IMR-90 (cell line): ENCODE measurements around the gene CSGALNACT2. TPM values are rescaled to one million over a fixed set of nuclear protein-coding genes. Genes with fewer than 3 reads are reported as not detected.
A peak's percentile ranks its signal among the peaks of the same experiment; 100 is the strongest.

ENCODE experiments used
- ATAC-seq: fragments of 200-7000 bp; cut with Tn5 transposase; 2 replicates; pipeline ENCODE4 v1.9.1; 2020; ENCODE audit warnings: low read depth, mild to moderate bottlenecking, moderate library complexity
- BruUV-seq: library from RNA; stranded (reverse); fragments of 400-500 nt; replicated peaks from 2 replicates; lab custom pipeline; 2021; lab: Mats Ljungman, UMichigan
- CTCF ChIA-PET: fragments of 300-600 bp; formaldehyde crosslinking; extraction: SDS; loops from one replicate; lab custom pipeline; 2021; ENCODE audit warnings: antibody characterized with exemption; lab: Yijun Ruan, JAX
- POLR2A ChIA-PET: fragments of 300-600 bp; sonication (Branson Sonifier 250); formaldehyde crosslinking; loops from one replicate; lab custom pipeline; 2022; ENCODE audit warnings: antibody characterized with exemption; ENCODE audit not compliant: unreplicated experiment; lab: Charles Lee
- DNase-seq: peaks from one replicate; pipeline ENCODE4 v3.0.0; 2013
- H2AFZ ChIP-seq: replicated peaks from 2 replicates; pipeline ENCODE3; 2013; ENCODE audit warnings: low read length, mild to moderate bottlenecking; ENCODE audit not compliant: poor library complexity
- H2AK5ac ChIP-seq: 2 replicates; pipeline ENCODE4 v1.6.1; 2013; ENCODE audit warnings: low read depth, low read length, inconsistent platforms
- H2AK9ac ChIP-seq: replicated peaks from 2 replicates; pipeline ENCODE3; 2013; ENCODE audit warnings: mild to moderate bottlenecking, low read depth, low read length, moderate library complexity; ENCODE audit not compliant: poor library complexity
- H2BK120ac ChIP-seq: 2 replicates; pipeline ENCODE4 v1.6.1; 2013; ENCODE audit warnings: low read depth, low read length, inconsistent platforms
- H2BK15ac ChIP-seq: 3 replicates; pipeline ENCODE4 v1.6.1; 2013; ENCODE audit warnings: low read depth, low read length, inconsistent platforms
- H2BK20ac ChIP-seq: 2 replicates; pipeline ENCODE4 v1.6.1; 2013; ENCODE audit warnings: low read depth, mild to moderate bottlenecking, inconsistent platforms, low read length, moderate library complexity
- H2BK5ac ChIP-seq: 2 replicates; pipeline ENCODE4 v1.6.1; 2013; ENCODE audit warnings: mild to moderate bottlenecking, low read depth, low read length, inconsistent platforms; ENCODE audit not compliant: poor library complexity, severe bottlenecking
- H3K14ac ChIP-seq: replicated peaks from 2 replicates; pipeline ENCODE4 v1.6.1; 2013; ENCODE audit warnings: low read depth, low read length, inconsistent platforms
- H3K18ac ChIP-seq: 2 replicates; pipeline ENCODE4 v1.6.1; 2013; ENCODE audit warnings: low read depth, low read length, control low read depth
- H3K23ac ChIP-seq: 2 replicates; pipeline ENCODE4 v1.6.1; 2013; ENCODE audit warnings: low read depth, low read length, inconsistent platforms
- H3K27ac ChIP-seq: 2 replicates; pipeline ENCODE4 v1.5.1; 2013; ENCODE audit warnings: mild to moderate bottlenecking, control low read depth, low read length; ENCODE audit not compliant: insufficient read depth
- H3K27me3 ChIP-seq: 2 replicates; pipeline ENCODE4 v1.6.1; 2013; ENCODE audit warnings: low read length; ENCODE audit not compliant: control insufficient read depth, insufficient read depth
- H3K36me3 ChIP-seq: 2 replicates; pipeline ENCODE4 v1.6.1; 2013; ENCODE audit warnings: low read length, mixed read lengths; ENCODE audit not compliant: control insufficient read depth, insufficient read depth
- H3K4ac ChIP-seq: 2 replicates; pipeline ENCODE4 v1.6.1; 2013; ENCODE audit warnings: low read depth, low read length, inconsistent platforms
- H3K4me1 ChIP-seq: 2 replicates; pipeline ENCODE4 v1.6.1; 2013; ENCODE audit warnings: low read length, mixed read lengths; ENCODE audit not compliant: control insufficient read depth, insufficient read depth
- H3K4me2 ChIP-seq: 2 replicates; pipeline ENCODE4 v1.6.1; 2013; ENCODE audit warnings: low read depth, mild to moderate bottlenecking, control low read depth, low read length, moderate library complexity
- H3K4me3 ChIP-seq: 2 replicates; pipeline ENCODE4 v1.5.1; 2013; ENCODE audit warnings: low read depth, mild to moderate bottlenecking, control low read depth, low read length, moderate library complexity; ENCODE audit not compliant: insufficient read depth
- H3K56ac ChIP-seq: 2 replicates; pipeline ENCODE4 v1.6.1; 2013; ENCODE audit warnings: low read length, inconsistent platforms; ENCODE audit not compliant: insufficient read depth; ENCODE audit errors: extremely low read depth
- H3K79me1 ChIP-seq, 2 experiments: 2 replicates each; pipeline ENCODE4 v1.6.1; 2013; ENCODE audit warnings: low read length in 2 of 2, inconsistent platforms in 1 of 2, low read depth in 1 of 2
- H3K9ac ChIP-seq: 2 replicates; pipeline ENCODE4 v1.6.1; 2013; ENCODE audit warnings: low read depth, low read length, control low read depth
- H3K9me1 ChIP-seq: 2 replicates; pipeline ENCODE4 v1.6.1; 2013; ENCODE audit warnings: low read length, inconsistent platforms; ENCODE audit not compliant: insufficient read depth
- H3K9me3 ChIP-seq: 2 replicates; pipeline ENCODE4 v1.6.1; 2013; ENCODE audit warnings: low read length; ENCODE audit not compliant: control insufficient read depth, insufficient read depth
- H4K20me1 ChIP-seq: 2 replicates; pipeline ENCODE4 v1.6.1; 2013; ENCODE audit warnings: low read length, inconsistent platforms; ENCODE audit not compliant: insufficient read depth
- H4K5ac ChIP-seq: 2 replicates; pipeline ENCODE4 v1.6.1; 2013; ENCODE audit warnings: mild to moderate bottlenecking, low read depth, low read length, control low read depth
- H4K8ac ChIP-seq, 2 experiments: 2 replicates each; pipeline ENCODE4 v1.6.1; 2013; ENCODE audit warnings: low read depth in 2 of 2, low read length in 2 of 2, control low read depth in 1 of 2, inconsistent platforms in 1 of 2
- H4K91ac ChIP-seq: 2 replicates; pipeline ENCODE4 v1.6.1; 2013; ENCODE audit warnings: low read depth, low read length, inconsistent platforms; ENCODE audit not compliant: insufficient read depth
- BHLHE40 ChIP-seq: fragments of 150-350 bp; IDR thresholded peaks from 2 replicates; pipeline ENCODE4 v1.6.1; 2016; ENCODE audit warnings: mild to moderate bottlenecking, low read depth, low read length
- CEBPB ChIP-seq: IDR thresholded peaks from 2 replicates; pipeline ENCODE4 v1.6.1; 2012; ENCODE audit warnings: low read depth, low read length, improper control_type of control experiment
- CHD1 ChIP-seq: IDR thresholded peaks from 2 replicates; pipeline ENCODE4 v1.6.1; 2012; ENCODE audit warnings: low read depth, low read length, improper control_type of control experiment
- FOS ChIP-seq: fragments of 150-350 bp; IDR thresholded peaks from 2 replicates; pipeline ENCODE4 v1.6.1; 2016; ENCODE audit warnings: low read depth, low read length
- MXI1 ChIP-seq: IDR thresholded peaks from 2 replicates; pipeline ENCODE4 v1.6.1; 2012; ENCODE audit warnings: low read depth, mild to moderate bottlenecking, low read length, moderate library complexity, borderline replicate concordance
- RCOR1 ChIP-seq: IDR thresholded peaks from 2 replicates; pipeline ENCODE4 v1.6.1; 2012; ENCODE audit warnings: mild to moderate bottlenecking, low read length, improper control_type of control experiment; ENCODE audit not compliant: insufficient replicate concordance
- RFX5 ChIP-seq: IDR thresholded peaks from 2 replicates; pipeline ENCODE4 v1.8.0; 2012; ENCODE audit warnings: low read depth, mild to moderate bottlenecking, low read length, moderate library complexity
- SMC3 ChIP-seq: fragments of 150-350 bp; IDR thresholded peaks from 2 replicates; pipeline ENCODE4 v1.6.1; 2016; ENCODE audit warnings: low read depth, mild to moderate bottlenecking, antibody characterized with exemption, low read length, moderate library complexity
- WGBS, 2 experiments: methylation state at CpG; one replicate each; pipeline versions ENCODE4 v1.1.5 to v1.1.7; 2013; ENCODE audit warnings: missing lambda C conversion rate in 2 of 2; ENCODE audit not compliant: insufficient read length in 1 of 2; ENCODE audit errors: extremely low coverage in 2 of 2; 5-methylcytosine and 5-hydroxymethylcytosine counted together
- dilution Hi-C: fragments of 300-500 bp; cut with HindIII; formaldehyde crosslinking; loops from one replicate; pipeline ENCODE4 v1.14.3; 2018; ENCODE audit warnings: low sequenced_read_pairs; ENCODE audit not compliant: unreplicated experiment
- in situ Hi-C: fragments of 300-500 bp; cut with MboI; formaldehyde crosslinking; loops from 3 replicates; pipeline ENCODE4 v1.14.3; 2019; ENCODE audit warnings: low sequenced_read_pairs, inconsistent platforms, mixed read lengths
- intact Hi-C: fragments of 100-400 bp; cut with micrococcal nuclease; formaldehyde crosslinking; loops from 2 replicates; pipeline ENCODE4 v1.10.0; 2022
- polyA plus RNA-seq, 3 experiments: library from polyadenylated mRNA; depleted of rRNA; stranded (reverse); fragments of >200 nt; gene quantifications; 2 replicates each; pipeline ENCODE4 v1.2.3, GENCODE V29; 2012; ENCODE audit warnings: low replicate concordance in 1 of 3
- total RNA-seq: library from RNA; depleted of rRNA; stranded (reverse); fragments of >200 nt; gene quantifications from 2 replicates; pipeline ENCODE4 v1.2.3, GENCODE V29; 2012
- TF ChIP-seq, protein P1 (sequence below): fragments of 150-350 bp; IDR thresholded peaks from 2 replicates; pipeline ENCODE4 v1.6.1; 2017; ENCODE audit warnings: mild to moderate bottlenecking, antibody characterized with exemption, low read length, low read depth
- TF ChIP-seq, protein P2 (sequence below): conservative IDR thresholded peaks from 2 replicates; pipeline ENCODE4 v1.5.1; 2012; ENCODE audit warnings: mild to moderate bottlenecking, low read depth, low read length, improper control_type of control experiment

Gene CSGALNACT2
- total and polyA plus RNA-seq, 2 of the 4 experiments (the other 2 are of a cell fraction), result 6.5 to 13.1 TPM

DNA sequence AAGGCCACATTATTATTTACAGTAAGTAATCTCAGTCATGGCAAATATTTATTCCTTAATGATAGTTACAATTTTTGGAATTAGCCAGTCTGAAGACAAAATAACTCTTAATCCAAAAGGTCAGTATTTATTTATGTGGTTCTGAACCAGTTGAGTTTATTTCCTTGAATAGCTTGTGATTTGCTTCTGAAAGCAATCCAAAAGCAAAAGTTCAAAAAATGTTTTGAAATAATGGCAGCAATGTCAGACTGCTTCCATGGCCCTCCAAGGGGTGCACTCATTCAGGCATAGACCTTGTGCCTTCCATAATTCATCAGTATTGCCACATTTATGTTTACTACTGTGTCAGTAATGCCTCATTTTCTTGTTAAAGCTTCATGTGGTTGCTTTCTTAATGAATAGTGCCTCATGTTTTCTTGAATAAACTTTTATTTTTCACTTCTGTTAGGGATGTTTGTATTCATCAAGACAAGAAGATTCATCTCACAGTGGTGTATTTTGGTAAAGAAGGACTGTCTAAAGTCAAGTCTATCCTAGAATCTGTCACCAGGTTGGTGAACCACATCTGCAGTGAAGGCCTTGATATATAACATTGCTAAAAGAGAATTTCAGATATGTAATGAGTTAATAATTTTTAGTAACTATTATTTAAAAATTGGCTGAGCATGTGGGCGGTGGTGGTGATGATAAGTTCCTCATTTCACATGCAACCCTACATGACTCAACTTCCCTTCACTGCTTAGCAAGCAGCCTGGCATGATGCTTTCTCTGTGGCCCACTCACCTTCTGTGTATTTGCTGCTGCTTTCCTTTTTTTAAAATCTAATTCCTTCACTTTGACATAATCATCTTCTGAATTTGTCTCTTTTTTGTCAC is 22.0 kb downstream of the CSGALNACT2 start (continued):
- TF ChIP-seq, protein P1, sequence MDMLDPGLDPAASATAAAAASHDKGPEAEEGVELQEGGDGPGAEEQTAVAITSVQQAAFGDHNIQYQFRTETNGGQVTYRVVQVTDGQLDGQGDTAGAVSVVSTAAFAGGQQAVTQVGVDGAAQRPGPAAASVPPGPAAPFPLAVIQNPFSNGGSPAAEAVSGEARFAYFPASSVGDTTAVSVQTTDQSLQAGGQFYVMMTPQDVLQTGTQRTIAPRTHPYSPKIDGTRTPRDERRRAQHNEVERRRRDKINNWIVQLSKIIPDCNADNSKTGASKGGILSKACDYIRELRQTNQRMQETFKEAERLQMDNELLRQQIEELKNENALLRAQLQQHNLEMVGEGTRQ, result no peak

DNA sequence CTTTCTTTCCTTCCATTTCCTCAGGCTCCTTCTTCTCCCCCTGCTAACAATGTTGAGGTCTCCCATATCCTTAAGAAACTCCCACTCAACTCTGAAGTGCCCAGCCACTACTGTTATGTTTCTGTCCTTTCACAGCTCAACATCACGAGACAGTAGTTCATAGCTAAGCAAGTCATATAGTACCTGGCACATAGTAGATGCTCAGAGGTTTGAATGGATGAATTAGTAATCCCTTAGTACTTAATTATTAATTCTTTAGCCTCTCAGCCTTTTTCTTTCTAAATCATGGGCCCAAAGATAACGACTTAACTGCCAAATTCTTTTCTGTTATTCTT is 22.6 kb downstream of the CSGALNACT2 start:
- Histone ChIP-seq H3K27ac (peak overlapping the region; percentile 8; the same call in 1 of the 2 replicates), H3K4me1 (peaks cover 12% of the 10 kb centered on the region), H3K79me1 (peaks cover 30 to 39% of the 10 kb centered on the region in 2 experiments), H3K9me3 (no peaks in the 10 kb centered on the region), H4K20me1 (peaks cover 14% of the 10 kb centered on the region; the same call in 1 of the 2 replicates), H3K23ac (peak overlapping the region; percentile 64), H2BK20ac (0 out of 2 replicates have a peak overlapping the region, but pooled peaks have one; percentile 57), H2AFZ (no peak overlapping the region), H4K91ac (peak overlapping the region; percentile 73; the same call in 1 of the 2 replicates), H3K4me3 (no peak overlapping the region), H2AK5ac (peak overlapping the region; percentile 78), H2BK120ac (peak overlapping the region; percentile 85), H2AK9ac (no peak overlapping the region), H2BK5ac (peak overlapping the region; percentile 95), H3K4ac (peak overlapping the region; percentile 80; the same call in 1 of the 2 replicates), H3K9me1 (peaks cover 9% of the 10 kb centered on the region), H3K27me3 (no peaks in the 10 kb centered on the region), H3K56ac (peak overlapping the region; percentile 42; the same call in 1 of the 2 replicates), H3K9ac (no peak overlapping the region), H3K18ac (peak overlapping the region; percentile 65; the same call in 1 of the 2 replicates), H4K5ac (no peak overlapping the region), H3K14ac (peak overlapping the region; percentile 79; the same call in 1 of the 2 replicates), H2BK15ac (peak overlapping the region; percentile 81; the same call in 1 of the 3 replicates), H3K4me2 (peak overlapping the region; percentile 40; the same call in 1 of the 2 replicates), H4K8ac (peak overlapping the region in 1 of 2 experiments; percentile 47; a peak in 2 of 4 replicates), H3K36me3 (peaks cover 18% of the 10 kb centered on the region)
- in situ Hi-C loops, result no loop called here
- ATAC-seq (peak; percentile 5; the same call in 1 of the 2 replicates), DNase-seq (no peak)
- no CpG with 5 or more reads among the region's 2 CpGs for WGBS, 2 experiments
- ChIA-PET POLR2A (no interaction called here), CTCF (interaction anchor here (0.9 to 1.6 kb wide), 2 partner anchors 9 to 10 kb away, joined by 3 to 7 read pairs; no protein-coding TSS in a partner anchor)
- dilution Hi-C loops, result no loop called here
- BruUV-seq, result no TSS peak
- intact Hi-C loops, result no loop called here
- TF ChIP-seq CEBPB (no peak), CHD1 (no peak), FOS (no peak), RFX5 (no peak), MXI1 (no peak), SMC3 (no peak), RCOR1 (no peak), BHLHE40 (no peak)
- TF ChIP-seq, protein P2, sequence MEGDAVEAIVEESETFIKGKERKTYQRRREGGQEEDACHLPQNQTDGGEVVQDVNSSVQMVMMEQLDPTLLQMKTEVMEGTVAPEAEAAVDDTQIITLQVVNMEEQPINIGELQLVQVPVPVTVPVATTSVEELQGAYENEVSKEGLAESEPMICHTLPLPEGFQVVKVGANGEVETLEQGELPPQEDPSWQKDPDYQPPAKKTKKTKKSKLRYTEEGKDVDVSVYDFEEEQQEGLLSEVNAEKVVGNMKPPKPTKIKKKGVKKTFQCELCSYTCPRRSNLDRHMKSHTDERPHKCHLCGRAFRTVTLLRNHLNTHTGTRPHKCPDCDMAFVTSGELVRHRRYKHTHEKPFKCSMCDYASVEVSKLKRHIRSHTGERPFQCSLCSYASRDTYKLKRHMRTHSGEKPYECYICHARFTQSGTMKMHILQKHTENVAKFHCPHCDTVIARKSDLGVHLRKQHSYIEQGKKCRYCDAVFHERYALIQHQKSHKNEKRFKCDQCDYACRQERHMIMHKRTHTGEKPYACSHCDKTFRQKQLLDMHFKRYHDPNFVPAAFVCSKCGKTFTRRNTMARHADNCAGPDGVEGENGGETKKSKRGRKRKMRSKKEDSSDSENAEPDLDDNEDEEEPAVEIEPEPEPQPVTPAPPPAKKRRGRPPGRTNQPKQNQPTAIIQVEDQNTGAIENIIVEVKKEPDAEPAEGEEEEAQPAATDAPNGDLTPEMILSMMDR, result no peak
- TF ChIP-seq, protein P1, result no peak
